Neural progenitor cell (in vitro differentiated cells): Measurements from ENCODE around the gene EZH2.

Experiments used
- EZH2 ChIP-seq: fragments of 200-600 bp; sonication (generic); IDR thresholded peaks from 2 replicates; pipeline ENCODE4 v1.6.1; 2017; ENCODE audit warnings: antibody characterized with exemption, mild to moderate bottlenecking, moderate library complexity
- TF ChIP-seq, protein P1 (sequence below): fragments of 200-600 bp; sonication (generic); IDR thresholded peaks from 2 replicates; pipeline ENCODE4 v1.5.1; 2017; ENCODE audit warnings: antibody characterized with exemption, mild to moderate bottlenecking

DNA sequence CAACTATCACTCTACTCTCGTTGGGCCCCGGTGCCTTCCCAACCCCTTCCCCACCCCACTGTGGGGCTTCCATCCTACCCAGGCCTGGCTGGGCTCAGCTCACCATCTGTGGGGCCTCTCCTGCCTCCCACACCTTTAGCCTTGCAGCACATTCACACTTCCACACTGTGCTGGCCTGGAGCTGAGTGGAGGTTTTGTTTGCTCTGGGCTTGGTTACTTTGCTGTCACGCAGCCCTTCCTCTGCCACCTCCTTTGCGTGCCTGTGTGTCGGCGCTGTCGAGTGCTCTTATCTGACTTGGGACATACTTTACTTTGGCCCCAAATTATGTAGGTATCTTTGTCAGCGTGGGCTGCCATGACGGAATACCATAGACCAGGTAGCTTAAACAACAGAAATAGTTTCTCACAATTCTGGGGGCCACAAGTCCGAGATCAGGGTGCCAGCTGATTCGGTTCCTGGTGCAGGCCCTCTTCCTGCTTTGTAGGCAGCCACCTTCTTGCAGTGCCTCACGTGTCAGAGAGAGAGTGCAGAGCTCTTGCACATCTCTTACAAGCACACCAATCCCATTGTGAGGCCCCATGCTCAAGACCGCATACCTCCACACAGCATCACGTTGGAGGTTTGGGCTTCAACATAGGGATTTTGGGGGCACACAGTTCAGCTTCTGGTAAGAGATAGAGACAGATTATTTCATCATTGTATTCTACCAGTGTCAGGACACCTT is 96.4 kb downstream of the EZH2 start:
- TF ChIP-seq, protein P1, sequence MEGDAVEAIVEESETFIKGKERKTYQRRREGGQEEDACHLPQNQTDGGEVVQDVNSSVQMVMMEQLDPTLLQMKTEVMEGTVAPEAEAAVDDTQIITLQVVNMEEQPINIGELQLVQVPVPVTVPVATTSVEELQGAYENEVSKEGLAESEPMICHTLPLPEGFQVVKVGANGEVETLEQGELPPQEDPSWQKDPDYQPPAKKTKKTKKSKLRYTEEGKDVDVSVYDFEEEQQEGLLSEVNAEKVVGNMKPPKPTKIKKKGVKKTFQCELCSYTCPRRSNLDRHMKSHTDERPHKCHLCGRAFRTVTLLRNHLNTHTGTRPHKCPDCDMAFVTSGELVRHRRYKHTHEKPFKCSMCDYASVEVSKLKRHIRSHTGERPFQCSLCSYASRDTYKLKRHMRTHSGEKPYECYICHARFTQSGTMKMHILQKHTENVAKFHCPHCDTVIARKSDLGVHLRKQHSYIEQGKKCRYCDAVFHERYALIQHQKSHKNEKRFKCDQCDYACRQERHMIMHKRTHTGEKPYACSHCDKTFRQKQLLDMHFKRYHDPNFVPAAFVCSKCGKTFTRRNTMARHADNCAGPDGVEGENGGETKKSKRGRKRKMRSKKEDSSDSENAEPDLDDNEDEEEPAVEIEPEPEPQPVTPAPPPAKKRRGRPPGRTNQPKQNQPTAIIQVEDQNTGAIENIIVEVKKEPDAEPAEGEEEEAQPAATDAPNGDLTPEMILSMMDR = no peak
- no peak for TF ChIP-seq EZH2
